B cell (primary cell): ENCODE data around the gene ARHGDIG. TPM values are rescaled to one million over a fixed set of nuclear protein-coding genes. Genes with fewer than 3 reads are reported as not detected.

Experiments
- ATAC-seq: fragments of 200-7000 bp; cut with Tn5 transposase; one replicate; pipeline ENCODE4 v1.10.0; 2021; ENCODE audit warnings: low read depth, mild to moderate bottlenecking, moderate number of reproducible peaks, moderate library complexity
- CTCF ChIA-PET: fragments of 350-600 bp; sonication (Branson Sonifier 250); formaldehyde crosslinking; loops from one replicate; lab custom pipeline; 2021; ENCODE audit warnings: antibody characterized with exemption, inconsistent platforms; lab: Charles Lee
- POLR2A ChIA-PET: fragments of 350-600 bp; sonication (Branson Sonifier 250); formaldehyde crosslinking; loops from one replicate; lab custom pipeline; 2021; ENCODE audit warnings: antibody characterized with exemption; lab: Charles Lee
- DNase-seq: peaks from one replicate; pipeline ENCODE4 v3.0.0; 2013
- H2AFZ ChIP-seq: 2 replicates; pipeline ENCODE4 v1.6.1; 2012; ENCODE audit warnings: mild to moderate bottlenecking, low read depth, low read length; ENCODE audit not compliant: insufficient read depth, poor library complexity, severe bottlenecking
- H3K27ac ChIP-seq, 2 donors: 1 replicate in 1 of 2; 2 replicates in 1 of 2; pipeline ENCODE4 v1.5.1; 2012 to 2013; ENCODE audit warnings: low read length in 2 of 2, mild to moderate bottlenecking in 2 of 2, moderate library complexity in 1 of 2
- H3K27me3 ChIP-seq, 4 experiments: fragments of 200-600 bp in 1 of 4; sonication (generic) in 1 of 4; replicated peaks in 1 of 4; 1 replicate in 2 of 4; 2 replicates in 2 of 4; pipeline versions ENCODE4 v1.6.1 to v1.7.0; 2013 to 2016; ENCODE audit warnings: low read length in 3 of 4, mild to moderate bottlenecking in 2 of 4, mixed read lengths in 1 of 4, moderate library complexity in 1 of 4; ENCODE audit not compliant: insufficient read depth in 4 of 4, control insufficient read depth in 3 of 4; ENCODE audit errors: control extremely low read depth in 1 of 4
- H3K36me3 ChIP-seq, 2 experiments: replicated peaks in 1 of 2; 1 replicate in 1 of 2; 2 replicates in 1 of 2; pipeline versions ENCODE4 v1.6.1 to v1.7.1; 2013; ENCODE audit warnings: low read length in 1 of 2; ENCODE audit not compliant: insufficient read depth in 2 of 2, control insufficient read depth in 1 of 2; ENCODE audit errors: control extremely low read depth in 1 of 2, extremely low read depth in 1 of 2
- H3K4me1 ChIP-seq, 2 donors: fragments of 200-600 bp in 1 of 2; sonication (generic) in 1 of 2; 1 replicate in 1 of 2; 2 replicates in 1 of 2; pipeline versions ENCODE4 v1.5.1 to v1.6.1; 2013 to 2017; ENCODE audit warnings: low read length in 2 of 2; ENCODE audit not compliant: control insufficient read depth in 2 of 2, insufficient read depth in 2 of 2
- H3K4me2 ChIP-seq: replicated peaks from 2 replicates; pipeline ENCODE3; 2012; ENCODE audit warnings: mild to moderate bottlenecking, low read depth, low read length; ENCODE audit not compliant: poor library complexity, severe bottlenecking
- H3K4me3 ChIP-seq, 5 experiments: fragments of 200-600 bp in 1 of 5; sonication (generic) in 1 of 5; 1 replicate in 3 of 5; 2 replicates in 2 of 5; pipeline versions ENCODE4 v1.5.1 to v1.7.0; 2011 to 2016; ENCODE audit warnings: low read length in 4 of 5, mild to moderate bottlenecking in 4 of 5, low read depth in 2 of 5, control low read depth in 1 of 5, moderate library complexity in 1 of 5; ENCODE audit not compliant: insufficient read depth in 1 of 5; ENCODE audit errors: control extremely low read depth in 1 of 5, extremely low read depth in 1 of 5
- H3K79me2 ChIP-seq: fragments of 200-600 bp; sonication (generic); one replicate; pipeline ENCODE4 v1.6.0; 2016; ENCODE audit warnings: low read length; ENCODE audit not compliant: control insufficient read depth, insufficient read depth
- H3K9ac ChIP-seq: fragments of 200-600 bp; sonication (generic); 2 replicates; pipeline ENCODE4 v1.6.1; 2017; ENCODE audit warnings: mild to moderate bottlenecking, low read length, moderate library complexity
- H3K9me3 ChIP-seq, 3 donors: one replicate each; pipeline versions ENCODE4 v1.6.1 to v1.7.1; 2013; ENCODE audit warnings: low read length in 2 of 3; ENCODE audit not compliant: control insufficient read depth in 2 of 3, insufficient read depth in 1 of 3; ENCODE audit errors: control extremely low read depth in 1 of 3
- H4K20me1 ChIP-seq: 2 replicates; pipeline ENCODE4 v1.6.0; 2012; ENCODE audit warnings: mild to moderate bottlenecking, low read length; ENCODE audit not compliant: insufficient read depth, control insufficient read depth, poor library complexity, severe bottlenecking
- H3K27ac Mint-ChIP-seq: one replicate; pipeline ENCODE4 v1.8.0; 2021; ENCODE audit warnings: mixed read lengths
- H3K27me3 Mint-ChIP-seq: one replicate; pipeline ENCODE4 v1.8.0; 2021; ENCODE audit warnings: mixed read lengths
- H3K4me1 Mint-ChIP-seq: one replicate; pipeline ENCODE4 v1.8.0; 2021; ENCODE audit warnings: mixed read lengths
- H3K4me3 Mint-ChIP-seq: one replicate; pipeline ENCODE4 v1.8.0; 2021; ENCODE audit warnings: mixed read lengths
- H3K9me3 Mint-ChIP-seq: one replicate; pipeline ENCODE4 v1.8.0; 2022; ENCODE audit warnings: mixed read lengths; ENCODE audit not compliant: insufficient read depth
- CTCF ChIP-seq: fragments of 200-600 bp; IDR thresholded peaks from one replicate; pipeline ENCODE4 v1.8.0; 2022; ENCODE audit warnings: antibody characterized with exemption, mild to moderate bottlenecking
- EZH2 ChIP-seq: IDR thresholded peaks from 2 replicates; pipeline ENCODE4 v1.6.1; 2012; ENCODE audit warnings: borderline replicate concordance, low read depth, mild to moderate bottlenecking, moderate library complexity, low read length; ENCODE audit not compliant: insufficient read depth, poor library complexity, severe bottlenecking
- WGBS: methylation state at CpG from one replicate; pipeline ENCODE4 v1.1.5; 2013; ENCODE audit warnings: missing lambda C conversion rate; ENCODE audit not compliant: insufficient coverage; 5-methylcytosine and 5-hydroxymethylcytosine counted together
- intact Hi-C: fragments of 100-400 bp; cut with micrococcal nuclease; formaldehyde crosslinking; loops from one replicate; pipeline ENCODE4 v1.10.0; 2022
- polyA plus RNA-seq: library from polyadenylated mRNA; depleted of rRNA; stranded (reverse); fragments of >200 nt; gene quantifications from 2 replicates; pipeline ENCODE4 v1.2.3, GENCODE V29; 2012
- total RNA-seq, 2 donors: library from RNA; stranded (reverse); fragments of 120-200 nt in 1 of 2; gene quantifications; 1 replicate in 1 of 2; 2 replicates in 1 of 2; pipeline versions ENCODE4 v1.2.3 to v1.2.4, GENCODE V29; 2013 to 2022

The ARHGDIG gene
- total and polyA plus RNA-seq, 2 donors (not counting 1 experiment from before 2014, with no cell fraction given), result 0.64 TPM; not detected in 1

- Histone ChIP-seq H2AFZ (no peak overlapping the region), H3K36me3 (peaks cover 0 to 37% of the 10 kb centered on the region in 2 experiments), H3K27me3 (no peaks in the 10 kb centered on the region), H4K20me1 (peaks cover 8% of the 10 kb centered on the region), H3K79me2 (peaks cover under 1% of the 10 kb centered on the region), H3K4me1 (no peaks in the 10 kb centered on the region), H3K9ac (no peak overlapping the region), H3K4me3 (no peak overlapping the region), H3K9me3 (no peaks in the 10 kb centered on the region), H3K27ac (no peak overlapping the region), H3K4me2 (no peak overlapping the region)
- DNase-seq (no peak), ATAC-seq (no peak)
- CTCF ChIA-PET, result no interaction called here
- TF ChIP-seq CTCF, result no peak
- no peak for TF ChIP-seq EZH2
- intact Hi-C loops, result no loop called here
- H3K4me3 Mint-ChIP-seq, result no peak overlapping the region
- no peak overlapping the region for H3K27ac Mint-ChIP-seq
- no peaks in the 10 kb centered on the region for H3K4me1 Mint-ChIP-seq
- WGBS, result 98% methylated on average over 13 of the region's 14 CpGs
- H3K9me3 Mint-ChIP-seq, result no peaks in the 10 kb centered on the region
- POLR2A ChIA-PET, result no interaction called here
- H3K27me3 Mint-ChIP-seq, result no peaks in the 10 kb centered on the region
These were observed 15.9 kb downstream of the ARHGDIG start for GRCh38 chr16:296276-296675.

- POLR2A ChIA-PET, result no interaction called here
- Mint-ChIP-seq H3K27me3 (no peaks in the 10 kb centered on the region), H3K9me3 (no peaks in the 10 kb centered on the region), H3K27ac (no peak overlapping the region), H3K4me1 (no peaks in the 10 kb centered on the region), H3K4me3 (no peak overlapping the region)
- no peak for DNase-seq
- Histone ChIP-seq H3K27me3 (no peaks in the 10 kb centered on the region), H3K4me3 (no peak overlapping the region), H3K79me2 (peaks cover 7% of the 10 kb centered on the region), H3K9me3 (no peaks in the 10 kb centered on the region), H4K20me1 (peaks cover 8% of the 10 kb centered on the region), H3K4me2 (no peak overlapping the region), H3K27ac (no peak overlapping the region), H3K9ac (no peak overlapping the region), H2AFZ (no peak overlapping the region), H3K4me1 (no peaks in the 10 kb centered on the region), H3K36me3 (peaks cover 0 to 37% of the 10 kb centered on the region in 2 experiments)
- ATAC-seq, result no peak
- no peak for TF ChIP-seq CTCF
- no peak for TF ChIP-seq EZH2
- CTCF ChIA-PET, result no interaction called here
- intact Hi-C loops, result no loop called here
- 76% methylated on average over 34 of the region's 37 CpGs for WGBS
These were observed 16.6 kb downstream of the ARHGDIG start for GRCh38 chr16:296806-297510.
